ENCODE measurements around the gene ZNF785.
A peak's percentile ranks its signal among the peaks of the same experiment; 100 is the strongest.
"Not testable (repeated sequence)": the region's sequence is repeated elsewhere in the genome, so short reads cannot be mapped to it uniquely, and the experiment has no call there.

ZNF785 gene

GRCh38 chr16:30536391-30537024 lies 49.0 kb downstream of the ZNF785 start:
- DNase-seq = not testable (repeated sequence)

- DNase-seq = peak; percentile 89
Observed at GRCh38 chr16:30535777-30536190, 49.7 kb downstream of the ZNF785 start.

DNA sequence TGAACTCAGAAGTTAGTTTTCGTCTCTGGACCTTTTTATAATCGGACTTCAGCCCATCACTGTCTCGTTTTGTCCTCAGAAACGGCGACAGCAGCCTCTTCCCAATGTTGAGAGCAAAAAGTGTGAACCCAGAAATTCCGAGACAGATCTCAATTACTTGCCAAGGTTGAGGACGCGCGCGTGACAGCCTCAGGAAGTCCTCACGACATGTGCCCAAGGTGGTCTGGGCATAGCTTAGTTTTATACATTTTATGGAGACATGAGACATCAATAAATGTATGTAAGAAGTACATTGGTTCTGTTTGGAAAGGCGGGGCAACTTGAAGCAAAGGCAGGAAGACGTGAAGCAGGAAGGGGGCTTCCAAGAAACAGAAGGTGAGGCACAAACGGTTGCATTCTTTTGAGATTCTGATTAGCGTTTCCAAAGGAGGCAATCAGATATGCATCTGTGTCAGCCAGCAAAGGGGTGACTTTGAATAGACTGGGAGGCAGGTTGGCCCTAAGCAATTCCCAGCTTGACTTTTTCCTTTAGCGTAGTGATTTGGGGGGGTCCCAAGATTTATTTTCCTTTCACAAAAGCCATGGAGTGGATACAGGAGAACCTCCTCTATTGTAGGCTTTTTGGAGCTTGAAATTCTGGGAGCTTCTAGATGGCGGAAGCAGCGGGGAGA lies 50.3 kb downstream of the ZNF785 start:
- DNase-seq = no peak

- peak; percentile 93 for DNase-seq
Observed at GRCh38 chr16:30534368-30535105, 51.0 kb downstream of the ZNF785 start, which contains the start of gene ZNF747. TSS of gene ZNF747 (minus strand) at chr16:30534858. CDS start at chr16:30534679, 179 bp downstream.

GRCh38 chr16:30533748-30534367 lies 51.6 kb downstream of the ZNF785 start:
- DNase-seq = no peak

DNA sequence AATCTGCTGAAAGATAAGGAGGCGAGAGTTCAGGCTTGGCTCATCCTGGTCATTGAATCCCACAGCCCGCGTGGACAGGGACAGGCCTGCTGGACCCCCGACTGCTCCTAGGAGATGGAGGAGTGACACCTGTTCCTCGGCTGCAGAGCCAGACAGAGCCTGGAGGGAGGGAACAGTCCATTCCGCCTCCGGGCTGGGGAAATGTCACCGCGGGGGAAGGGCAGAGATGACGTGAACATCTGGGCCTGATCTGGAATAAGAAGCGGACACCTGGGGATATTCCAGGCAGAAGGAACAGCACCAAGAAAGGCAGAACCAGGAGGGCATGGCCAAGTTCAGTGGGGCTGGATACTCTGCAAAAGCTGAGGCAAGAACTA lies 52.4 kb downstream of the ZNF785 start:
- no peak for DNase-seq

DNA sequence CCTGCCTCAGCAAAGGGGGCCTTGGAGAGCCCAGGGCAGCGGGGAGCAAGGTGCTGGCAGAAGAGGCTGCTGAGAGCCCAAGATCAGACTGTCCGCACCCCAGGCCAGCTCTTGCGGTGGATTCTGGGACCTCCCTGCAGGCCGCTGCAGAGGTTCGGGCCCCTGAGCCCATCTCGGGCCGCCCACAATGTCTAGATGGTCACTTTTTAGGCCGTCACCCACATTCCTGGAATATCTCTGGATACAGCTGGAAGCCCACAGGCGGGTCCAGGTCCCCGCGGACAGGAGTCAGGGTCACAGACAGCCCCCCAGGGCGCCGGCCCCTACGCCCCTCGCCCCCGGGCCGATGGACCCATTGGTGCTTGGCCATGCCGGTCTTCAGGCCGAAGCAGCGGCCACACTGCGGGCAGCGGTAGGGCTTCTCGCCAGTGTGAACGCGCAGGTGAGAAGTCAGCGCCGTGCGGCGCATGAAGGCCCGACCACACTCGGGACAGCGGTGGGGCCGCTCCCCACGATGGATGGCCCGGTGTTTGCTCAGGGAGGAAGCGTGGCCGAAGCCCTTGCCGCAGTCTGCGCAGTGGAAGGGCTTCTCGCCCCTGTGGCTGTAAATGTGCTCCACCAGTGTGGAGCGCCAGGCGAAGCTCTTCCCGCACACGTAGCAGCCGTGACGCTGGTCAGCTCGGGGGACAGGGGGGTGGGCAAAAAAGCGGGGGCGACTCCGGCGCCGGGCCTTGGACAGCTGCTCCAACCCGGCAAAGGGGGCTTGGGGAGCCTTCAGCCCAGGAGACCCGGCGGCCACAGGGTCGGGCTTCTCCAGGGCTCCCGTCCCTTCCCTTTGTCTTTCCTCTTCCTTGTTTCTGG lies 53.0 kb downstream of the ZNF785 start:
- DNase-seq = no peak
